Adrenal gland (tissue), 19 donors: ENCODE results near the gene WNT3A. TPM values are rescaled to one million over a fixed set of nuclear protein-coding genes. Genes with fewer than 3 reads are reported as not detected.
A peak's percentile ranks its signal among the peaks of the same experiment; 100 is the strongest.
"Not testable (repeated sequence)": the region's sequence is repeated elsewhere in the genome, so short reads cannot be mapped to it uniquely, and the experiment has no call there.

Experiments used
- DNase-seq, 7 donors: peaks; one replicate each; pipeline ENCODE4 v3.0.0-alpha.2; 2019 to 2020
- H3K27ac ChIP-seq, 5 donors: fragments of 200-600 bp; sonication (generic) in 4 of 5; 1 replicate in 3 of 5; 2 replicates in 2 of 5; pipeline versions ENCODE4 v1.5.1 to v1.8.0; 2016 to 2020; ENCODE audit warnings: mild to moderate bottlenecking in 1 of 5
- H3K27me3 ChIP-seq: fragments of 200-600 bp; 2 replicates; pipeline ENCODE4 v1.8.0; 2021
- H3K36me3 ChIP-seq, 2 donors: fragments of 200-600 bp; replicated peaks in 1 of 2; 1 replicate in 1 of 2; 2 replicates in 1 of 2; pipeline versions ENCODE4 v1.5.1 to v1.8.0; 2018 to 2022
- H3K4me1 ChIP-seq, 2 donors: fragments of 200-600 bp; replicated peaks in 1 of 2; 1 replicate in 1 of 2; 2 replicates in 1 of 2; pipeline versions ENCODE4 v1.5.1 to v1.8.0; 2018 to 2021
- H3K4me3 ChIP-seq, 4 donors: fragments of 200-600 bp; sonication (generic) in 3 of 4; one replicate each; pipeline ENCODE4 v1.5.1; 2016 to 2018
- H3K9me3 ChIP-seq, 3 donors: fragments of 200-600 bp; sonication (generic) in 1 of 3; replicated peaks in 1 of 3; 1 replicate in 2 of 3; 2 replicates in 1 of 3; pipeline versions ENCODE4 v1.5.1 to v1.8.0; 2016 to 2021
- CTCF ChIP-seq, 6 experiments: fragments of 450-650 bp in 4 of 6; fragments of 200-600 bp in 2 of 6; sonication (generic) in 1 of 6; IDR thresholded peaks; 1 replicate in 5 of 6; 2 replicates in 1 of 6; pipeline versions ENCODE4 v1.5.1 to v1.8.0; 2016 to 2021; ENCODE audit warnings: antibody characterized with exemption in 6 of 6, mild to moderate bottlenecking in 2 of 6, moderate library complexity in 1 of 6
- POLR2A ChIP-seq, 2 donors: fragments of 450-650 bp; IDR thresholded peaks; one replicate each; pipeline ENCODE4 v1.6.1; 2017; ENCODE audit warnings: antibody characterized with exemption in 2 of 2, mild to moderate bottlenecking in 2 of 2, moderate library complexity in 1 of 2
- WGBS, 4 donors: extraction: QIAGEN DNeasy Blood & Tissue Kit in 2 of 4; methylation state at CpG; one replicate each; pipeline versions ENCODE4 v1.1.5 to v1.1.7; 2013 to 2017; 5-methylcytosine and 5-hydroxymethylcytosine counted together
- intact Hi-C, 2 donors: fragments of 100-400 bp; cut with DNase I; formaldehyde crosslinking; loops; one replicate each; pipeline versions ENCODE4 v1.14.1 to v1.15.0; 2022 to 2023
- long read RNA-seq, 10 donors: library from polyadenylated mRNA in 3 of 10; unstranded in 2 of 10; stranded (forward) in 1 of 10; transcript quantifications; one replicate each; pipeline ENCODE4 v2.0.0 and lab custom pipeline, GENCODE V29; 2021 to 2026
- polyA plus RNA-seq, 3 donors: library from polyadenylated mRNA; stranded (reverse); fragments of 200-250 nt in 2 of 3; fragments of 350-450 nt in 1 of 3; fragmentation: Illumina TruSeq in 1 of 3; extraction: RNeasy Lipid Tissue Mini Kit (QIAGEN cat#74804) in 1 of 3; gene quantifications; one replicate each; pipeline ENCODE4 v1.2.3, GENCODE V29; 2013 to 2014
- total RNA-seq, 9 donors: library from RNA; depleted of rRNA in 4 of 9; stranded (reverse); fragments of >200 nt in 4 of 9; fragments of 120-200 nt in 1 of 9; fragmentation: NEBNext Ultra II Directional in 1 of 9; extraction: Animal tissue kit (Norgen Biotek cat#: 25700) in 1 of 9; gene quantifications; one replicate each; pipeline versions ENCODE4 v1.1.0 to v1.2.4, GENCODE V29; 2013 to 2023
- donor health status: healthy with polysubstance abuse.
- donor health status: Bipolar disorder and iron deficiency.
- donor health status: DM: yes; HTN: yes; CAD: no.
- donor health status: DM: no; HTN: no; CAD: no.
- donor health status: DM: no; HTN: no; CAD: no.
- donor health status: DM: yes; HTN: yes; CAD: no.

The WNT3A gene
- total RNA-seq (not detected), polyA plus RNA-seq (not detected)
- long read RNA-seq, donor 1, partial matches to known transcripts, result 25 of 31 reads
- long read RNA-seq, donor 1, other reads (novel, unspliced or antisense), result 6 of 31 reads
- long read RNA-seq, donor 2, result 0 reads
- long read RNA-seq, donor 3, result 0 reads
- long read RNA-seq, donor 4, result 0 reads
- long read RNA-seq, donor 5, partial matches to known transcripts, result 0 of 1 reads
- long read RNA-seq, donor 5, other reads (novel, unspliced or antisense), result 1 of 1 reads
- long read RNA-seq, donor 6, result 0 reads
- long read RNA-seq, donor 7, result 0 reads
- long read RNA-seq, donor 8, result 0 reads
- long read RNA-seq, donor 9, result 0 reads
- long read RNA-seq, donor 10, result 0 reads

GRCh38 chr1:228006786-228007048 is at the start of gene WNT3A:
Gene WNT3A (plus strand): TSS chr1:228006998. CDS start chr1:228007129, 131 bp downstream.
- intact Hi-C loops, result no loop called here
- TF ChIP-seq CTCF (IDR thresholded peaks at IDR 0.05), result no peak
- no peak for TF ChIP-seq POLR2A (IDR thresholded peaks at IDR 0.05)
- Histone ChIP-seq H3K4me3 (no peak within 1 kb of the TSS), H3K4me1 (no peaks in the 10 kb centered on the region), H3K36me3 (no peaks in the 10 kb centered on the region), H3K27me3 (peaks cover 50% of the 10 kb centered on the region), H3K9me3 (no peaks in the 10 kb centered on the region), H3K27ac (no peak within 1 kb of the TSS)
- no peak for DNase-seq
- WGBS, 4 donors, result 2% methylated on average over 15 to 48 of the region's 48 CpGs; no CpG with 5 or more reads in 2 of the 4 donors

- TF ChIP-seq POLR2A (IDR thresholded peaks at IDR 0.05) (no peak), CTCF (IDR thresholded peaks at IDR 0.05) (no peak)
- H3K36me3 ChIP-seq, result no peaks in the 10 kb centered on the region
- WGBS, 4 donors, result 26 to 74% (median 60%) methylated on average over 2 of the region's 2 CpGs
- intact Hi-C loops, result no loop called here
- no peak overlapping the region for H3K27ac ChIP-seq
- H3K27me3 ChIP-seq, result peaks cover 5% of the 10 kb centered on the region
- peak in 2 of 7 donors; percentile 3 to 11 for DNase-seq
- H3K4me3 ChIP-seq, result no peak overlapping the region
- no peaks in the 10 kb centered on the region for H3K4me1 ChIP-seq
- H3K9me3 ChIP-seq, result no peaks in the 10 kb centered on the region
These were observed 48.0 kb upstream of the WNT3A start for GRCh38 chr1:227958617-227959324.

- TF ChIP-seq CTCF (IDR thresholded peaks at IDR 0.05), result no peak
- TF ChIP-seq POLR2A (IDR thresholded peaks at IDR 0.05), result no peak
- peak in 2 of 7 donors; percentile 1 to 29 for DNase-seq
- no peak overlapping the region for H3K27ac ChIP-seq
- 86 to 89% (median 87%) methylated on average over 9 to 10 of the region's 10 CpGs for WGBS, 4 donors
- intact Hi-C loops, result no loop called here
- peaks cover 5% of the 10 kb centered on the region for H3K27me3 ChIP-seq
- H3K9me3 ChIP-seq, result no peaks in the 10 kb centered on the region
- H3K36me3 ChIP-seq, result no peaks in the 10 kb centered on the region
- H3K4me1 ChIP-seq, result no peaks in the 10 kb centered on the region
- H3K4me3 ChIP-seq, result no peak overlapping the region
These were observed 47.4 kb upstream of the WNT3A start for GRCh38 chr1:227959325-227959860.

GRCh38 chr1:227961651-227962466 is 44.9 kb upstream of the WNT3A start:
- no peak for DNase-seq
- Histone ChIP-seq H3K4me1 (no peaks in the 10 kb centered on the region), H3K9me3 (no peaks in the 10 kb centered on the region), H3K4me3 (no peak overlapping the region), H3K27ac (no peak overlapping the region), H3K27me3 (peaks cover 5% of the 10 kb centered on the region), H3K36me3 (no peaks in the 10 kb centered on the region)
- TF ChIP-seq CTCF (IDR thresholded peaks at IDR 0.05), result no peak
- no peak for TF ChIP-seq POLR2A (IDR thresholded peaks at IDR 0.05)
- intact Hi-C loops, result no loop called here
- 43 to 56% (median 52%) methylated on average over 4 of the region's 4 CpGs for WGBS, 4 donors

- H3K36me3 ChIP-seq, H3K4me1 ChIP-seq, H3K4me3 ChIP-seq, intact Hi-C loops, H3K9me3 ChIP-seq, H3K27me3 ChIP-seq, H3K27ac ChIP-seq: not testable (repeated sequence)
- peak in 2 of 7 donors; percentile 16 to 31 for DNase-seq
- WGBS, 4 donors, result 50 to 91% (median 82%) methylated on average over 2 of the region's 2 CpGs
These were observed 40.1 kb upstream of the WNT3A start for GRCh38 chr1:227966733-227967132.

- H3K9me3 ChIP-seq, DNase-seq, intact Hi-C loops, H3K27me3 ChIP-seq, H3K27ac ChIP-seq, H3K36me3 ChIP-seq, H3K4me1 ChIP-seq, H3K4me3 ChIP-seq: not testable (repeated sequence)
- 80 to 100% (median 86%) methylated on average over 2 to 5 of the region's 5 CpGs for WGBS, 4 donors
These were observed 39.0 kb upstream of the WNT3A start for GRCh38 chr1:227967815-227968214.
